HL-60/S4 treated with retinoic acid at 250 ng/mL for 4 days and 3 days (cell line): ENCODE data around the gene PCDH18.
"Not testable (repeated sequence)": the region's sequence is repeated elsewhere in the genome, so short reads cannot be mapped to it uniquely, and the experiment has no call there.

Source experiments
- in situ Hi-C: fragments of 300-500 bp; cut with MboI; formaldehyde crosslinking; loops from 2 replicates; pipeline ENCODE4 v1.7.0; 2022; ENCODE audit warnings: low sequenced_read_pairs

The PCDH18 gene

DNA sequence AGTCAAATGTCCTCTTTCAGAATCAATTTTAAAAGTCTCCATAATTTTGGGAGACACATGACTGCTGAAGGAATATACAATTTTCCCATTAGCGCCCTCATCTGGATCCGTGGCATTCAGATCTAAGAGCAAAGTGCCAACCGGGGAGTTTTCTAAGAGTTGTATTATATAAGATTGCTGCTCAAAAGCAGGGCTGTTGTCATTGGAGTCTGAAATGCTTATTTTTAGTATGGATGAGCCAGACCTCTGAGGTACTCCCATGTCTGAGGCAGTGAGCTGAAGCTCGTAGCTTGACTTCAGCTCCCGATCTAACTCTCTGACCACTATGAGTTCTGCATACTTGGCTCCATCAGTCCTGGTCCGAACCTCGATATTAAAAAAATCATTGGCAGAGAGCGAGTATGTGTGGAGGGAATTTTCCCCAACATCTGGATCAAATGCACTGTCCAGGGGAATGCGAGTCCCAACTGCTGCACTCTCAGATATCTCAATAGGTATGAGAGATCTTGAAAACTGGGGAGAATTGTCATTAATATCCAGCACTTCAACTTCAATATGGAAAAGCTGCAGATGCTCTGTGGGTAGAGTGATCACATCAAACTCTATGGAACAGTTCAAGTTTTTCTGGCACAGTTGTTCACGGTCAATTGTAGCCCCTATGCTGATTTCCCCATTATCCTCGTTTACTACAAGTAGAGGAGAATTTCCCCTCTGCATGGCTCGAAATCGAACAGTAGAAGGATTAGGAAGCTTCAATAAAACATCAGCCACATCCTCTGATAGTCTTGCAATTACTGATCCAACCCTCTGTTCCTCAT, 917 bp downstream of the PCDH18 start:
- in situ Hi-C loops: no loop called here

DNA sequence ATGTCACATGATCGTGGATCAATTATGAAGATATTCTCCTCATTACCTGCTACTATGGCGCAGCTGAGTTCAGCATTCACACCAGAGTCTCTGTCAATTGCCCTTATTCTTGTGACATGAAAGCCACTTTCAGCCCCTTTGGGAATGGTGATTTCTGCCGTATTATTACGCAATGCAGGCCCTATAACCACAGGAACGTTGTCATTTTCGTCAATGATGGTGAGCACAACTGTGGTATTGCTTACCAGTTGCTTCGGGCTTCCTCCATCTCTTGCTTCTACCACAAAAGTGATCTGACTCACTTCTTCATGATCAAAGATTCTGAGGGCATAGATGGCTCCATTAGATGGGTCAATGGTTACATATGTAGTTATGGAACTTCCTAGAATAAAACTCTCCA, 2.1 kb downstream of the PCDH18 start:
- in situ Hi-C loops: no loop called here

DNA sequence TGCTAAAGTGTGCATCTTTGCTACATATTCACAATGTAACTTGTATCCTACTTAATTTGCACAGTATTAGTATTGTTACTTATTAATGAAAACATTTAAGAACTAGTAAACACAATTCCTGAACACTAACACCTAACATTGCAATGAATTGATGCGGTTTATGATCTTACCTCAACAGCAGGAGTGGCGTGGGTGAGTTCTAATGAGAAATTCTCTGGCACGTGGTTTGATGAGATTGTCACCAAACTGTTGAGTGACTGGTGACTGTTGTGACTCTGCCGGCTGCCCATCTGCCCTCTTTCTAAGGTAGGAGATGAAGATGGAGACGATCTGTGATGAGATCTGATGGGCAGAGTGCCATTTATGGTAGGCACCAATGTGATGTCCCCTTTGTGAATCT, 2.9 kb downstream of the PCDH18 start:
- in situ Hi-C loops: no loop called here

DNA sequence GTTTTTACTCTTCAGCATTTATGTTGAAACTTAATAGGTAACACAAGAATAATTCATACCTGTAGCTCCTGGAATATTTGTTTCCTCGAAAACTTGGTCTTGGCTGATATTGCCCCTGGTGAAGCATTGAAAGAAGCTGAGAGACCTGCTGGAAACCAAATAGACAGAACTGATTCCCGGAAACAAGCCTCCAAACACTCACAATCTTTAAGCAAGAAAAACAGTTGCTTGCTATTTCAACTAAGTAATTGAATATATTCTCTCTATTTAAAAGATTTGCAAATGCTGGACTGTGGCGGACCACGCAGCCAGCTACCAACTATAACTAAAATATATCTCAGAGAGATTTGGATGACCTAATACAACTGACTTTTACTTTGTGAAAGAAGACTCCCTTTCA, 3.6 kb downstream of the PCDH18 start:
- in situ Hi-C loops: no loop called here

DNA sequence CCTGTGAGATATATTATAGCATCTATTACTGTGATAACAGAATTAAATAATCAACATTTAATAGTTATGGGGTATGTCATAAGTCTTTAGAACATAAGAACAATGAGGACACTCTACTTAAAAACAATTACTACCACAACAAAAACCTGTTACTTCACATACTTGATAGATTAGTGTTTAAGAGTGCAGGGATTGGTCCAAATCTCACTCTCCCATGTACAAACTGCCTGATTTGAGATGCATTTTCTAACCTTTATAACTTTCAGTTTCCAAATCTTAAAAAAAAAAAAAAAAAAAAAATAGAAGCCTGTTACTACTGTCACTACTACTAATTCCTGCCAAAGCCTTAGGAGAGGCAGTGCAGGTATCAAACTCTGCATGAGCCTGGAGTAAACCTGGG, 5.6 kb downstream of the PCDH18 start:
- in situ Hi-C loops: no loop called here

DNA sequence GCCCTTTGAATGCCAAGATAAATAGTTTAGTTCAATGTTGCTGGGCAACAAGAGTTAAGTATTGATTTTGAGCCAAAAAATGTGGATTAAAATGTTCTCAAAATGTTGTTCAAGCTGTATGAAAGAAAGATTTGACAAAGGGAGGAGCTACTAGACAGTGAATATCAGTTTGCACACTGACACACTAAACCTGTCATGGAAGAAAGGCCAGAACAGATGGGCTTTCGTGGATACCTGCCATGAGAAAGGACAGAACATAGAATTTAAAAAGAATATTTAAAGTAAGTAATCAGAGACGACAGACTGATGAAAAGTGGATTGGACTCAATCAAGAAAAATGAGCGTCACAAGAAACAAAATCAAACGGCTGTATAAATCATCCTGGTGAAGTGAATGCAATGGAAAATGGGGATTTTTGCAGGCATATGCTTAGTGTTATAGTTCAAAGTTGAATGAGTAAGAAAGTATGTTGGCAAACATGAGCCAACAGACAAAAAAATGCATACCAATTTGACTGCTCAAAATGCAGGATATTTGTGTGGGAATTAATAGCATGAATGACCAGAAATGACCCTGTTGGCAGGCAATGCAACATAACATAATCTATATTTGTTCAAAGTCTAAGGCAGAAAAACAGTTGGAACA, 7.4 kb downstream of the PCDH18 start:
- in situ Hi-C loops: no loop called here

DNA sequence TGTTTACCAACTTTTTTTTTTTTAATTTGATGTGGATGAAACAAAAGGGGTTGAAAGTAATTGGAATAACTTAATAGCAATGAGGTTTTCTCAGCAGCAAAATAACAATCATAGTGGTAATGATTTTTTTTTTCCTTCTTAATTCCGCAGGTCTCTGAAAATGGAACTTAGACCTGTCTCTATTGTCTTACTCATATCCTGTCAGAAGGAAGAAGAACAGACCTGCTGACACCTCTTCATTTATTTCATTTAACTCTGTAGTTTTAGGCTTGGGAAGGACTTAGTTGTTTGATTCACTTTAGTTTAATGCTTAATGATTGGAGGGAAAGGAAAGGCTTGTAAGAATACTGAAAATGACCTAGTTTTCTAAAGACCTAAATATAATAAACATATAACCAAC, 9.0 kb downstream of the PCDH18 start:
- in situ Hi-C loops: no loop called here

DNA sequence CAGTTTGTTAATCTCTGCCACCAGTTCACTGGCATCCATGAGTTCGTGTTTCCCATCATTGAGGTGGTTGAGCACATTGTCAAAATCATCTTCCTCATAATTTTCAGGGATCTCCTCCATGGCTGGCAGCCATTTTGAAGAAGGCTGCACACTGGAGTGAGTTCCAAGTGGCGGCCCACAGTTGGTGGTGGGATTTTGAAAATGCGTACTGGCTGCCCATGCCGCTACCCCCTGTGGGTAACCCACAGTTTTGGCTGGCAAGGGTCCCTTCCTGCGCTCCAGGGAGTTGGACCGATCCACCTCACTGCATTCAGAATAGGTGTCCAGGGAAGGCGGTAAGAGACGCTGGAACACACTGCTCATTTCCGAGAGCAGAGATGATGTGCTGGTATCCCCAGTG, 11.2 kb downstream of the PCDH18 start:
- in situ Hi-C loops: no loop called here

DNA sequence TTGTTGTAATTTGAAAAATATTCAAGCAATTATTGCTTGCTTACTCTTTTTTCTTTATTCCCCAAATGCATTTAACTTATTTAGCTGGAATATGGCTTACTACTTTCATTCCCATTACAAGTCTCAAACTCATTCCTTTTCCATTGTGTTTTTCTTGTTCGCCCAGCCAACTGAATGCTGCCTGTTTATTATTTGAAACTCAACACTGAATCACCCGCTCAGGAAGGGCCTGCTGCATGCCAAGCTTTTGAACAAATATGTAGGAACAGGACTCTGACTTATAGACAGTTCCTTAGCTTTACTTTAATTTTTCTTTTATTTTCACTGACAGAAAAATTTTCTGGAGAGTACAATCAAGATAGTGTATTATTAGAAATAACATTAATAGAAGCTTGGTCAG, 12.9 kb downstream of the PCDH18 start:
- in situ Hi-C loops: no loop called here

DNA sequence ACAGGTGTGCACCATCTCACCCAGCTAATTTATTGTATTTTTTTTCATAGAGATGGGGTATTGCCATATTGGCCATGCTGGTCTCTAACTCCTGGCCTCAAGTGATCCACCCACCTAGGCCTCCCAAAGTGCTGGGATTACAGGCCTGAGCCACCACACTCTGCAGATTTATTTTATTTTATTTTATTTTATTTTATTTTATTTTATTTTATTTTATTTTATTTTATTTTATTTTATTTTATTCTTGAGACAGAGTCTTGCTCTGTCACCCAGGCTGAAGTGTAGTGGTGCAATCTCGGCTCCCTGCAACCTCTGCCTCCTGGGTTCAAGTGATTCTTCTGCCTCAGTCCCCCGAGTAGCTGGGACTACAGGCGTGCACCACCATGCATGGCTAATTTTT, 15.0 kb downstream of the PCDH18 start:
- in situ Hi-C loops: not testable (repeated sequence)

DNA sequence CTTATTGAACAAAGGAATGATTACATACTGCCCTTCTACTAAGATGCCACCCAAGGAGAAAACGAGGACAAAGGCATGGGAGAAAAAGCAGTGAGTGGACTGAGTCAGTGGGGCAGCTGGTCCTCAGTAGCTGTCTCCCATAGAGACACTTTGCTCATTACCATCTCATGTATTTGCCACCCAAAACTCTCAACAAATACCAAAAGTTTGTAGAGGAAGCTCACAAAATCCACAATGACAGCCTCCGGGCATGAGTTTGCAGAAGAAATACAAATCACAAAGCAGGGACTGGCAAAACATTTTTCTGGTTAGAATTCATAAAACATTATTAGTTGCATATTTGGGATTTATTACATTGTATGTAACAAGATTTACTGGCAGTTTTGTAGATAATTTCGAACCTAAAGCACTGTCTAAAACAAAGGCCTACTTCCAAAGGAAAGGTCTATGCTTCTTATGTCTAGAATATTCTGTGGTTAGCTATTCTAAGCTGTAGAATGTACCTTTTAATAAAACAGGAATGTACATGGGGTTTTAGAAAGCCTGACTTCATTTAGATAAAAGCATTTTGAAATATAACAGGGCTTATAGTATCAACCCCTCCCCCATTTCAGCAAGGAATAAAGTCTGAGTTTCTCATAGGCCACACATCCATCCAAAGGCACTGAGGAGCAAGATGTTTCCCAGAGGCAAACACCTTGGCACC, 17.7 kb downstream of the PCDH18 start:
- in situ Hi-C loops: no loop called here

DNA sequence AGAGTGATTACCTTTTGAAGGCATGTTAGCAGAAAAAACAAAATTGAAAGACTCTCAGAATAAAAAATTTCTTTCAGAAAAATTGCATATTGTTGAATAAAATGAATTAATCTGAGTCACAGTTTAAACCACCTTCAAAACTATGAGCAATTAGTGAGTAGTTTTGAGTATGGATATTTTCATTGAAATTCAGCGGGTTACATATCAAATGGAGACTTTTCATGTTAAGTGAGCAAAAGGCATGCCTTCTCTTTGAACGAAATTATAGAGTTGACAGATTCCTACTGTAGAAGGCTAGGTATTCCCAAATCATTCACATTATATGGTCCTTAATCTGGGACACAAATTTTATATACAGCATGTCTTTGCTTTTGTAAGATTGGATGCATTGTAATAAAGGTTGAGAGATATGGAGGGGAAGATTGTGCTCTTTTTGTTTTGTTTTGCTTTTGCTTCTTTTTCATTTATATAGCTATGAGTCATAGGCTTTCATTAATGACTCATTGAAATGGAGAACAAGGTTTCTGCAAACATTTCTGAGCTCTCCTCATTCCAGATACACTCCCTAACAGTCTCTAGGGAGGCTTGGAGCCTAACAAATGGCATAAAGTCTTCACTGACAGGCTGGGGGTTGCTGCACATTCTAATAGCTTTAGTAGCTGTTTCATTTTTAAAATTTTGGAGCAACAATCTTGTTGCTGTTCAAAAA, 21.6 kb downstream of the PCDH18 start:
- in situ Hi-C loops: no loop called here

DNA sequence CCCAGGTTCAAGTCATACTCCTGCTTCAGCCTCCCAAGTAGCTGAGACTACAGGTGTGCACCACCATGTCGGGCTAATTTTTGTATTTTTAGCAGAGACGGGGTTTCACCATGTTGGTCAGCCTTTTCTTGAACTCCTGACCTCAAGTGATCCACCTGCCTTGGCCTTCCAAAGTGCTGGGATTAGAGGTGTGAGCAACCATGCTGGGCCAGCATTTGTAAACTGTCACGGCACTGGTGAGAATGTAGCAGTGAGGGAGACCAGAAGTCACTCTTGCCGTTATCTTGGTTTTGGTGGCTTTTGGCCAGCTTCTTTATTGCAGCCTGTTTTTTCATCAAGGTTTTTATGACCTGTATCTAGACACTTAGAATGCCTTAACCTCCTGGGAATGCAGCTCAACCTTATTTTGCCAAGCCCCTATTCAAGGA, 22.4 kb downstream of the PCDH18 start:
- in situ Hi-C loops: no loop called here

DNA sequence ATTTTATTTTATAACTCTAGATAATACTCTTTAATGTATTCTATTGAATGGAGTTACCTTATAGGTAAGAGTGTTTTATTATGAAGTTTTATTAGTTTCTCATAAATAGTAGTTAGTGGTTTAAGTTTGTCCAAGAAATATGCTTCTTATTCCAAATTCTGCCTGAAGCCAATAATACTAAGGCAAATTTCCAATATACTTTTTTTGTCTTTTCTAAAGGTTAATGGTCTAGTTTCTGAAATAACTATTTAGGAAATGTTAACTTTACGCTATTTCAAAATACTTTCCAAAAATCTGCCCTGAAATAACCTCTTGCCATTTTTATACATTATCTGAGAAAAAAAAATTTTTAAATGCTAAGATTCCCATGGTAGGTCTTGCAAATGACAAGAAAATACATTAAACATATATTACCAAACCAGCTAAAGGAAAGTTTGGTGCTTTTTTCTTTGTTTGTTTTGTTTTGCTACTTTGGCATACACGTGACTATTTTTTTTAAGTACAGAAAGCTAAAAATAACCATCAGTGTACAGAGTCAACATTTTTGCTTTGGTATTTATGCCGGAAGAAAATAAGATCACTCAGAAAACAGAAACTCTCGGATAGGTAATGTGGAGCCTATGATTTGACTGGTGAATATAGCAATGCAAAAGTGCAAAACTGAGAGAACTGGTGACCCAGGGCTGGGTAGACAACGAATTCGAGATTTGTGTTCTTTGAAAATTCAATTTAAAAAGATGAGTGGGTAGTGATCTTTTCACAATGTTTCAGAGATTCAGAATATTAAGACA, 29.8 kb downstream of the PCDH18 start:
- in situ Hi-C loops: no loop called here

DNA sequence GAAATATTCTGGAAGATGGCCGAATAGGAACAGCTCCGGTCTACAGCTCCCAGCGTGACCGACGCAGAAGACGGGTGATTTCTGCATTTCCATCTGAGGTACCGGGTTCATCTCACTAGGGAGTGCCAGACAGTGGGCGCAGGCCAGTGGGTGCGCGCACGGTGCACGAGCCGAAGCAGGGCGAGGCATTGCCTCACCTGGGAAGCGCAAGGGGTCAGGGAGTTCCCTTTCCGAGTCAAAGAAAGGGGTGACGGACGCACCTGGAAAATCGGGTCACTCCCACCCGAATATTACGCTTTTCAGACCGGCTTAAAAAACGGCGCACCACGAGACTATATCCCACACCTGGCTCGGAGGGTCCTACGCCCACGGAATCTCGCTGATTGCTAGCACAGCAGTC, 36.0 kb downstream of the PCDH18 start:
- in situ Hi-C loops: not testable (repeated sequence)

DNA sequence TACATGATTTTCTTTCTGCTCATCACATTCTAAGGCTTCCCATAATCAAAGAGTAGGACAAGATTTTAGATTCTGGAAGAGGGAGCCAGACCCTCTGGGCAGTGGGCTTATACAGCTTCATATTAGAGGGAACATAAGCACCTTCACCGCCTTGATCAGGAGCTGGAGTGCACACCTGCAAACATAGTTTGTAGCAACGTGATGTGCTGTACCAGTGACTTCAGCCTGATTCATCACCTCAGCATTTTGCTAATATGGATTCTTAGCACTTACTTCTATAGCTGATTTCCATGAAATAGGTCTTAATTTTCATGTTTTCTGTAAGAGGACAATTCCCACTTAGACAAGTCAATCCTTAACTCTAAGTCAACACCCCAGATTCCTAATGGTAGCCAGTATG, 36.7 kb downstream of the PCDH18 start:
- in situ Hi-C loops: no loop called here

DNA sequence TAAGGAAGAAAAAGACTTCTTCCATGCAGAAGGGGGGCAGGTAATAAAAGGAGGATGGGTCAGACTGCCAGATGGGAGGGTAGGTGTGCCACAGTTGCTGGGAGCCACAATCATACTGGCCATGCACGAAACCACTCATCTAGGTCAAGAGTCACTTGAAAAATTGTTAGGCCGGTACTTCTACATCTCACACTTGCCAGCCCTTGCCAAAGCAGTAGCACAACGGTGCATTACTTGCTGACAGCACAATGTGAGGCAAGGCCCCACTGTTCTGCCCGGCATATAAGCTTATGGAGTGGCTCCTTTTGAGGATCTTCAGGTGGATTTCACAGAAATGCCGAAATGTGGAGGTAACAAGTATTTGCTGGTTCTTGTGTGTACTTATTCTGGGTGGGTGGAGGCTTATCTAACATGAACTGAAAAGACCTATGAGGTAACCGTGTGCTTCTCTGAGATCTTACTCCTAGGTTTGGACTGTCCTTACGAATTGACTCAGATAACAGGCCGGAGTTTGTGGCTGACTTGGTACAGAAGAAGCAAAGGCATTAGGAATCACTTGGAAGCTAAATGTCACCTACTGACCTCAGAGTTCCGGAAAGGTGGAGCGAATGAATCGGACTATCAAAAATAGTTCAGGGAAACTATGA, 48.9 kb downstream of the PCDH18 start:
- in situ Hi-C loops: not testable (repeated sequence)

DNA sequence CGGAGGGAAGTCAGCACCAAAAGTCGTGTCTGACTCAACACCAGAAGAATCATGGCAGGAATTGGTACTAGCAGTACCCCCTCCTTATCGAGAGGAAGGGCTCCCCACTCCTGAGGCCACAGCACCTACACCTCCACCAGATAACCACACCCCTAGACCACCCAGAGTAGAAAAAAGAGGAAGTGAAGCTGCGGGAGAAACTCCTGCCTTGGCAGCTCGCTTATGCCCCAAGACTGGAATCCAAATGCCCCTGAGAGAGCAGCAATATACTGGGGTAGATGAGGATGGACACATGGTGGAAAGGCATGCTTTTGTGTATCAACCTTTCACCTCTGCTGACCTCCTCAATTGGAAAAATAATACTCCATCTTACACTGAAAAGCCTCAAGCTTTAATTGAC, 52.6 kb downstream of the PCDH18 start:
- in situ Hi-C loops: not testable (repeated sequence)

DNA sequence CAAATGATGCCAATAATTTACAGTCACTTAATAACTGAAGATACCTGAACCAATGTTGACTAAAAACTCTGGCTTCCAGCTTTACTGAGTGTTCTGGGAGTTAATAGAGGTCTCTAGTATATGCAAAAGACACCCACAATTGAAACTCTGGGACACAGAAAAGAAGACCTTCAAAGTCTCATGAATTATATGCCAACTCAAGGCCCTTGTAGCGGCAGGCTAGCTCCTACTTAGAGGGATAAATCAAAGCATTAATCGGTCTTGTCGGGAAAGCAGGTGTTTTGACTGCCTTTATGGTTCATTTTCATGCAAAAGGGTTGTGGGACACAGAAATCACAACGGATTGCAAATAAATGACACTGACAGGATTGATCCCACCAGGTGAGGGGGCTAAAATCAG, 55.9 kb downstream of the PCDH18 start:
- in situ Hi-C loops: no loop called here

DNA sequence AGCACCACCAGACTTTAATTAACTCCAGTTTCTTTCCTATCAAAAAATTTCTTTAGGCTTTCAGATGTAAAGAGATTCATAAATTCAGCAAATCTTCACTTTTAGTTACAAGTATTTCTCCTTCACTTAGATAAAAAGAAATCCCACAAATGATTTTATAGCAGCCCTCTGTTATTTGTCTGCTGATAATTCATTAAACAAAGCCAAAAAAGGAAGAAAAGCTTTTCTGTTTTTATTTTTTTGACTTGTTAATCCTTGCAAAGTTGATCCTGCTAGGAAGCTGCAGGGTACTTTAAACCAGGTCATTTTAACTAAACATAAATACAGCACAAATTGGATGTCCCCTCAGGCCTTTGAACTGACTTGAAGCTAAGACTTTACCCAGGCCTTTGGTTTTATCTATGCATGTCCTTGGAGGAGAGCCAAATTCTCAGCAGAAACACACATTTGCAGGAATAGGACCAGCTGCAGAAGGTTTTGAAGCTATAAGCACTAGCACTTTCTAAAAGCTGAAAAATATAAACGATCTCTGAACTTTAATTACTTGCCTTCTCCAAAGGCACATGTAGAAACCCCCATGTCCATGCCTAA, 57.5 kb downstream of the PCDH18 start:
- in situ Hi-C loops: no loop called here
